Gastroesophageal sphincter (tissue), 4 donors: ENCODE results near the gene CSGALNACT2. TPM values are rescaled to one million over a fixed set of nuclear protein-coding genes. Genes with fewer than 3 reads are reported as not detected.

Experiments
- ATAC-seq: fragments of 150-250 bp; one replicate; pipeline ENCODE4 v1.9.1; 2016; ENCODE audit warnings: mild to moderate bottlenecking, moderate library complexity
- H3K27ac ChIP-seq, 4 donors: fragments of 200-600 bp; sonication (generic) in 3 of 4; 1 replicate in 3 of 4; 2 replicates in 1 of 4; pipeline ENCODE4 v1.5.1; 2016 to 2019
- H3K27me3 ChIP-seq: fragments of 200-600 bp; sonication (generic); one replicate; pipeline ENCODE4 v1.5.1; 2019
- H3K36me3 ChIP-seq, 2 donors: fragments of 200-600 bp; sonication (generic); one replicate each; pipeline ENCODE4 v1.5.1; 2019; ENCODE audit warnings: control low read depth in 1 of 2
- H3K4me1 ChIP-seq, 3 donors: fragments of 200-600 bp; sonication (generic); 1 replicate in 2 of 3; 2 replicates in 1 of 3; pipeline ENCODE4 v1.5.1; 2016 to 2019; ENCODE audit warnings: control low read depth in 2 of 3
- H3K4me3 ChIP-seq, 2 donors: fragments of 200-600 bp; sonication (generic); one replicate each; pipeline ENCODE4 v1.5.1; 2019; ENCODE audit warnings: mild to moderate bottlenecking in 1 of 2, moderate library complexity in 1 of 2
- H3K9me3 ChIP-seq, 3 donors: fragments of 200-600 bp; sonication (generic); one replicate each; pipeline ENCODE4 v1.5.1; 2017 to 2019; ENCODE audit warnings: control low read depth in 2 of 3
- CTCF ChIP-seq, 4 experiments: fragments of 200-600 bp in 2 of 4; fragments of 450-650 bp in 2 of 4; sonication (generic) in 1 of 4; IDR thresholded peaks; one replicate each; pipeline ENCODE4 v1.5.1; 2017 to 2019; ENCODE audit warnings: antibody characterized with exemption in 4 of 4, mild to moderate bottlenecking in 2 of 4, moderate library complexity in 2 of 4
- EP300 ChIP-seq: sonication (generic); formaldehyde crosslinking; IDR thresholded peaks from one replicate; pipeline ENCODE4 v1.6.1; 2017; ENCODE audit warnings: antibody characterized with exemption, mild to moderate bottlenecking
- POLR2A ChIP-seq, 2 donors: fragments of 450-650 bp; IDR thresholded peaks; one replicate each; pipeline ENCODE4 v1.6.1; 2017; ENCODE audit warnings: antibody characterized with exemption in 2 of 2, mild to moderate bottlenecking in 2 of 2, moderate library complexity in 1 of 2
- POLR2AphosphoS5 ChIP-seq: sonication (generic); formaldehyde crosslinking; IDR thresholded peaks from one replicate; pipeline ENCODE4 v1.6.1; 2017; ENCODE audit warnings: antibody characterized with exemption
- WGBS, 2 donors: methylation state at CpG; one replicate each; pipeline ENCODE4 v1.1.5; 2018; ENCODE audit warnings: low coverage in 1 of 2; 5-methylcytosine and 5-hydroxymethylcytosine counted together
- total RNA-seq, 4 donors: library from RNA; depleted of rRNA; stranded (reverse); fragments of >200 nt; gene quantifications; one replicate each; pipeline ENCODE4 v1.1.0, GENCODE V29; 2016

Gene CSGALNACT2
- total RNA-seq, 4 donors from 2014 or later: 28.4 to 37.4 (median 32.7) TPM

- 25% methylated on average over 2 of the region's 17 CpGs; no CpG with 5 or more reads in 1 of the 2 donors for WGBS, 2 donors
- Histone ChIP-seq H3K4me3 (no peak overlapping the region), H3K36me3 (no peaks in the 10 kb centered on the region), H3K4me1 (no peaks in the 10 kb centered on the region), H3K27me3 (no peaks in the 10 kb centered on the region), H3K9me3 (no peaks in the 10 kb centered on the region), H3K27ac (no peak overlapping the region)
- TF ChIP-seq POLR2AphosphoS5 (no peak), CTCF (IDR thresholded peaks at IDR 0.05) (no peak), POLR2A (IDR thresholded peaks at IDR 0.05) (no peak), EP300 (no peak)
- no peak for ATAC-seq
These were observed 23.3 kb upstream of the CSGALNACT2 start for GRCh38 chr10:43114743-43115611.

GRCh38 chr10:43115881-43116595, 22.2 kb upstream of the CSGALNACT2 start:
- WGBS, 2 donors: 87 to 93% methylated on average over 3 to 9 of the region's 10 CpGs

GRCh38 chr10:43116596-43116995, 21.6 kb upstream of the CSGALNACT2 start:
- WGBS, 2 donors: 80% methylated on average over 1 of the region's 10 CpGs; no CpG with 5 or more reads in 1 of the 2 donors
- Histone ChIP-seq H3K36me3 (no peaks in the 10 kb centered on the region), H3K4me1 (peaks cover 0 to 7% (median 0%) of the 10 kb centered on the region in 3 donors), H3K27ac (no peak overlapping the region), H3K4me3 (no peak overlapping the region), H3K9me3 (no peaks in the 10 kb centered on the region), H3K27me3 (no peaks in the 10 kb centered on the region)
- ATAC-seq: no peak
- TF ChIP-seq CTCF (IDR thresholded peaks at IDR 0.05) (no peak), POLR2A (IDR thresholded peaks at IDR 0.05) (no peak), POLR2AphosphoS5 (no peak), EP300 (no peak)

More at GRCh38 chr10:43115881-43116595, 22.2 kb upstream of the CSGALNACT2 start:
- TF ChIP-seq POLR2A (IDR thresholded peaks at IDR 0.05) (no peak), EP300 (no peak), POLR2AphosphoS5 (no peak), CTCF (IDR thresholded peaks at IDR 0.05) (no peak)
- no peaks in the 10 kb centered on the region for H3K9me3 ChIP-seq
- no peaks in the 10 kb centered on the region for H3K27me3 ChIP-seq
- H3K36me3 ChIP-seq: no peaks in the 10 kb centered on the region
- ATAC-seq: no peak
- peaks cover 0 to 2% (median 0%) of the 10 kb centered on the region in 3 donors for H3K4me1 ChIP-seq
- H3K27ac ChIP-seq: no peak overlapping the region
- no peak overlapping the region for H3K4me3 ChIP-seq

GRCh38 chr10:43117031-43117776, 21.0 kb upstream of the CSGALNACT2 start:
- Histone ChIP-seq H3K27ac (no peak overlapping the region), H3K36me3 (no peaks in the 10 kb centered on the region), H3K9me3 (no peaks in the 10 kb centered on the region), H3K27me3 (no peaks in the 10 kb centered on the region), H3K4me3 (no peak overlapping the region), H3K4me1 (peaks cover 0 to 13% (median 0%) of the 10 kb centered on the region in 3 donors)
- TF ChIP-seq POLR2AphosphoS5 (no peak), CTCF (IDR thresholded peaks at IDR 0.05) (no peak), EP300 (no peak), POLR2A (IDR thresholded peaks at IDR 0.05) (no peak)
- no peak for ATAC-seq
- 56 to 83% methylated on average over 1 to 2 of the region's 9 CpGs for WGBS, 2 donors
